ENCODE measurements around the gene PLA2G2D. TPM values are rescaled to one million over a fixed set of nuclear protein-coding genes. Genes with fewer than 3 reads are reported as not detected.
A peak's percentile ranks its signal among the peaks of the same experiment; 100 is the strongest.

Gene PLA2G2D
- total RNA-seq, 4 donors from 2014 or later = not detected

GRCh38 chr1:20154301-20154831 lies 35.0 kb upstream of the PLA2G2D start:
- Histone ChIP-seq H3K27ac (peak overlapping the region in 1 of 4 donors; percentile 24), H3K9me3 (peaks cover 0 to 11% (median 0%) of the 10 kb centered on the region in 3 donors), H3K36me3 (no peaks in the 10 kb centered on the region), H3K27me3 (no peaks in the 10 kb centered on the region), H3K4me3 (no peak overlapping the region), H3K4me1 (peaks cover 0 to 16% (median 10%) of the 10 kb centered on the region in 3 donors)
- ATAC-seq = no peak
- TF ChIP-seq POLR2AphosphoS5 (IDR thresholded peaks at IDR 0.05) (no peak), CTCF (IDR thresholded peaks at IDR 0.05) (no peak), POLR2A (IDR thresholded peaks at IDR 0.05) (no peak), EP300 (IDR thresholded peaks at IDR 0.05) (no peak)
- 50 to 64% methylated on average over 1 to 3 of the region's 18 CpGs for WGBS, 2 donors (ENCODE audit: low coverage in 1 of 2)

GRCh38 chr1:20153000-20153418 lies 33.7 kb upstream of the PLA2G2D start:
- peak overlapping the region in 2 of 4 donors; percentile 17 to 39 for H3K27ac ChIP-seq
- TF ChIP-seq CTCF (IDR thresholded peaks at IDR 0.05) = no peak
- peak; percentile 41 for ATAC-seq
- H3K36me3 ChIP-seq = no peaks in the 10 kb centered on the region
- WGBS, 2 donors (ENCODE audit: low coverage in 1 of 2) = 0 to 72% methylated on average over 1 to 6 of the region's 6 CpGs
- no peaks in the 10 kb centered on the region for H3K27me3 ChIP-seq
- no peak overlapping the region for H3K4me3 ChIP-seq
- H3K9me3 ChIP-seq = no peaks in the 10 kb centered on the region
- peaks cover 0 to 16% (median 10%) of the 10 kb centered on the region in 3 donors for H3K4me1 ChIP-seq

GRCh38 chr1:20152599-20152930 lies 33.2 kb upstream of the PLA2G2D start:
- 8 to 60% methylated on average over 1 to 2 of the region's 7 CpGs for WGBS, 2 donors (ENCODE audit: low coverage in 1 of 2)
- Histone ChIP-seq H3K36me3 (no peaks in the 10 kb centered on the region), H3K4me3 (peak overlapping the region in 1 of 2 donors; percentile 52), H3K27ac (peak overlapping the region in 2 of 4 donors; percentile 17 to 39), H3K27me3 (no peaks in the 10 kb centered on the region), H3K9me3 (no peaks in the 10 kb centered on the region), H3K4me1 (peaks cover 0 to 16% (median 10%) of the 10 kb centered on the region in 3 donors)
- TF ChIP-seq EP300 (IDR thresholded peaks at IDR 0.05) (no peak), POLR2AphosphoS5 (IDR thresholded peaks at IDR 0.05) (no peak), CTCF (IDR thresholded peaks at IDR 0.05) (no peak), POLR2A (IDR thresholded peaks at IDR 0.05) (no peak)
- ATAC-seq = no peak

GRCh38 chr1:20151906-20152598 lies 32.7 kb upstream of the PLA2G2D start:
- TF ChIP-seq CTCF (IDR thresholded peaks at IDR 0.05) (peak in 3 of 4 experiments; percentile 94 to 98 (median 96)), POLR2AphosphoS5 (IDR thresholded peaks at IDR 0.05) (peak; percentile 12), EP300 (IDR thresholded peaks at IDR 0.05) (no peak), POLR2A (IDR thresholded peaks at IDR 0.05) (no peak)
- Histone ChIP-seq H3K4me1 (peaks cover 0 to 16% (median 10%) of the 10 kb centered on the region in 3 donors), H3K27ac (peak overlapping the region in 2 of 4 donors; percentile 17 to 39), H3K36me3 (no peaks in the 10 kb centered on the region), H3K9me3 (no peaks in the 10 kb centered on the region), H3K27me3 (no peaks in the 10 kb centered on the region), H3K4me3 (peak overlapping the region in 1 of 2 donors; percentile 52)
- no CpG with 5 or more reads among the region's 29 CpGs for WGBS, 2 donors (ENCODE audit: low coverage in 1 of 2)
- peak; percentile 90 for ATAC-seq

GRCh38 chr1:20150969-20151368 lies 31.6 kb upstream of the PLA2G2D start:
- no peak for ATAC-seq
- no peaks in the 10 kb centered on the region for H3K36me3 ChIP-seq
- no peak overlapping the region for H3K27ac ChIP-seq
- H3K9me3 ChIP-seq = no peaks in the 10 kb centered on the region
- peaks cover 0 to 16% (median 10%) of the 10 kb centered on the region in 3 donors for H3K4me1 ChIP-seq
- TF ChIP-seq POLR2AphosphoS5 (IDR thresholded peaks at IDR 0.05) (no peak), EP300 (IDR thresholded peaks at IDR 0.05) (no peak), POLR2A (IDR thresholded peaks at IDR 0.05) (no peak), CTCF (IDR thresholded peaks at IDR 0.05) (no peak)
- H3K27me3 ChIP-seq = no peaks in the 10 kb centered on the region
- H3K4me3 ChIP-seq = no peak overlapping the region
- 60% methylated on average over 3 of the region's 6 CpGs; no CpG with 5 or more reads in 1 of the 2 donors for WGBS, 2 donors (ENCODE audit: low coverage in 1 of 2)
